ENCODE data around the gene ELFN2.

GRCh38 chr22:37356922-37357321 is 70.4 kb downstream of the ELFN2 start:
- TF ChIP-seq CTCF (IDR thresholded peaks at IDR 0.05; ENCODE audit: low read length) (no peak), EZH2 (optimal IDR thresholded peaks at IDR 0.05; ENCODE audit: low read depth, low read length) (no peak)

Measured in MM.1S (cell line).